GM21529 (cell line): ENCODE measurements around the gene NAT14.

ENCODE experiments used
- ATAC-seq: cut with Tn5 transposase; IDR thresholded peaks from one replicate; pipeline ENCODE4 v1.9.1; 2021; ENCODE audit not compliant: unreplicated experiment

NAT14 gene

GRCh38 chr19:55452749-55453346 is 32.1 kb upstream of the NAT14 start:
- no peak for ATAC-seq

GRCh38 chr19:55453511-55454260 is 31.3 kb upstream of the NAT14 start:
- ATAC-seq: no peak

- no peak for ATAC-seq
Measured at GRCh38 chr19:55454787-55455243, 30.2 kb upstream of the NAT14 start.

GRCh38 chr19:55455576-55456235 is 29.3 kb upstream of the NAT14 start:
- no peak for ATAC-seq

- no peak for ATAC-seq
Measured at GRCh38 chr19:55456347-55456746, 28.6 kb upstream of the NAT14 start.

- no peak for ATAC-seq
Measured at GRCh38 chr19:55457683-55458457, 27.1 kb upstream of the NAT14 start.

GRCh38 chr19:55459551-55459949 is 25.4 kb upstream of the NAT14 start:
- no peak for ATAC-seq

GRCh38 chr19:55459950-55460657 is 24.9 kb upstream of the NAT14 start:
- ATAC-seq: no peak

- ATAC-seq: no peak
Measured at GRCh38 chr19:55460670-55461258, 24.2 kb upstream of the NAT14 start.

GRCh38 chr19:55461259-55461973 is 23.6 kb upstream of the NAT14 start, which contains the start of gene ISOC2:
Gene ISOC2, minus strand, starts transcription at chr19:55461642. Its CDS starts 5,156 bp downstream, at chr19:55456486.
- peak; percentile 89 for ATAC-seq

GRCh38 chr19:55461974-55462626 is 22.9 kb upstream of the NAT14 start:
- no peak for ATAC-seq

- no peak for ATAC-seq
Measured at GRCh38 chr19:55462722-55463121, 22.3 kb upstream of the NAT14 start.

- ATAC-seq: no peak
Measured at GRCh38 chr19:55463583-55464031, 21.4 kb upstream of the NAT14 start.

GRCh38 chr19:55464039-55464661 is 20.8 kb upstream of the NAT14 start:
- ATAC-seq: no peak

- ATAC-seq: no peak
Measured at GRCh38 chr19:55464662-55465054, 20.3 kb upstream of the NAT14 start, which contains the start of gene C19orf85. Gene C19orf85, minus strand, starts transcription at chr19:55464751. Its CDS starts 197 bp downstream, at chr19:55464554.

GRCh38 chr19:55465460-55466240 is 19.3 kb upstream of the NAT14 start:
- no peak for ATAC-seq

- no peak for ATAC-seq
Measured at GRCh38 chr19:55466241-55466614, 18.8 kb upstream of the NAT14 start.
